ENCODE data around the gene LGALS7B.
"Not testable (repeated sequence)": the region's sequence is repeated elsewhere in the genome, so short reads cannot be mapped to it uniquely, and the experiment has no call there.

Gene LGALS7B

DNA sequence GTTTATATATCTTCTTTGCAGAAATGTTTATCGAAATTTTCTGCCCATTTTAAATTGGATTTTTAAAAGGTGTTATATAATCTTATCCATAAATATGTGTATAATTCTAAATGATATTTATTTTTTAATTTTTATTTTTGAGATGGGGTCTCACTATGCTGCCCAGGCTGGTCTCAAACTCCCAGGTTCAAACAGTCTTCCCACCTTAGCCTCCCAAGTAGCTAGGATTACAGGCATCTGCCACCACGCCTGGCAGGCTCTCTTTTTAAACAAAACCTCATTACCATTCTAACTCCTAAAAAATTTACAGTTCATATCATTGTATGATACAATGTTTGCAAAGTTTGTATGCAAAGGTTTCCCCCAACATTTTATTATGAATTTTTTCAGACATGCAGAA lies 7.2 kb downstream of the LGALS7B start:
- no peak for DNase-seq (ENCODE audit: low read depth)

DNA sequence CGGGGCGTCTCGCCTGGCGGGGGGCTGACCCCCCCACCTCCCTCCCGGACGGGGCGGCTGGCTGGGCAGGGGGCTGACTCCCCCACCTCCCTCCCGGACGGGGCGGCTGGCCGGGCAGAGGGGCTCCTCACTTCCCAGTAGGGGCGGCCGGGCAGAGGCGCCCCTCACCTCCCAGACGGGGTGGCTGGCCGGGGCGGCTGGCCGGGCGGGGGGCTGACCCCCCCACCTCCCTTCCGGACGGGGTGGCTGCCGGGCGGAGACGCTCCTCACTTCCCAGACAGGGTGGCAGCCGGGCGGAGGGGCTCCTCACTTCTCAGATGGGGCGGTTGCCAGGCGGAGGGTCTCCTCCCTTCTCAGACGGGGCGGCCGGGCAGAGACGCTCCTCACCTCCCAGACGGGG lies 8.8 kb downstream of the LGALS7B start:
- DNase-seq (ENCODE audit: low read depth) = not testable (repeated sequence)

DNA sequence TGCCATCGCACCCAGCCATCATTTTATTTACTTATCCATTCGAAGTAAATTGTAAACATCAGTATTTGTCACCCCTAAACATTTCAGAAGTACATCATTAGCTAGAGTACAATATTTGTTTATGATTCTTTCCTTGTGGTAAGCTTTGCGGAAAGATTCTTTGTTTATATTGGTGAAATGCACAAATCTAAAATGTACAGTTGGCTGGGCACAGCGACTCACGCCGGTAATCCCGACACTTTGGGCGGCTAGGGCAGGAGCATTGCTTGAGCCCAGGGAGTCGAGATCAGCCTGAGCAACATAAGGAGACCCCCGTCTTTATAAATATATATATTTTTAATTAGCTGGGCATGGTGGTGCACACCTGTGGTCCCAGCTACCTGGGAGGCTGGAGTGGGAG lies 10.1 kb downstream of the LGALS7B start:
- no peak for DNase-seq (ENCODE audit: low read depth)

DNA sequence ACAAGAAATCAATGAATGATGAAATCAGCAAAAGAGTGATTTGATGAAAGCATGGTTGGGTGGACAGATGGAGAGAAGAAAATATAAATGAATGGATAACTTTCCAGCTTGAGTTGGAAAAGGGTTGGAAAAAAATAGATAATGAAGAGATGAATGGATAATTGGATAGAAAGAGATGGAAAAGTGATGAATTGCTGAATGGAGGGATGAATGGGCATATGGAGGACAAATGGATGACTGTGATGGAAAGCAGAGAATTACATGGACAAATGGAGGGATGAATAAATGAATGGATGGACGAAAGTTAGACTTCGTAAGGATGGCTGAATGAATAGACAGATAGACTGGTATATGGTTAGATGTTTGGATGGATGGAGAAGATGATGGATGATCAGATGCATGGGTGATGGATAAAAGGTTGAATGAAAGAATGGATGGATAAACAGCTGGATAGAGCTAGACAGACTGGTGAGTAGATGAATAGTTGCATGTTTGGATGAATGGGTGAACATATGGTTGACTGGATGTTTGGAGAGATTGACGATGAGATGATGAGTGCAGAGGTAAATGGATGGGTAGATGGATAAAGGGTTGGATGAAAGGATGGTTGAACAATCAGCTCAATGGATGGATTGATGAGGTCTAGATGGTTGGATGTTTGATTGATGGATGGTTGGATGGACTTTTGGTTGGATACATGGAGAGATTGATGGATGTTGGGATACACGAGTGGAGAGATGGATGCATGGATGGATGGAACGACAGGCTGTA lies 11.8 kb downstream of the LGALS7B start:
- no peak for DNase-seq (ENCODE audit: low read depth)

DNA sequence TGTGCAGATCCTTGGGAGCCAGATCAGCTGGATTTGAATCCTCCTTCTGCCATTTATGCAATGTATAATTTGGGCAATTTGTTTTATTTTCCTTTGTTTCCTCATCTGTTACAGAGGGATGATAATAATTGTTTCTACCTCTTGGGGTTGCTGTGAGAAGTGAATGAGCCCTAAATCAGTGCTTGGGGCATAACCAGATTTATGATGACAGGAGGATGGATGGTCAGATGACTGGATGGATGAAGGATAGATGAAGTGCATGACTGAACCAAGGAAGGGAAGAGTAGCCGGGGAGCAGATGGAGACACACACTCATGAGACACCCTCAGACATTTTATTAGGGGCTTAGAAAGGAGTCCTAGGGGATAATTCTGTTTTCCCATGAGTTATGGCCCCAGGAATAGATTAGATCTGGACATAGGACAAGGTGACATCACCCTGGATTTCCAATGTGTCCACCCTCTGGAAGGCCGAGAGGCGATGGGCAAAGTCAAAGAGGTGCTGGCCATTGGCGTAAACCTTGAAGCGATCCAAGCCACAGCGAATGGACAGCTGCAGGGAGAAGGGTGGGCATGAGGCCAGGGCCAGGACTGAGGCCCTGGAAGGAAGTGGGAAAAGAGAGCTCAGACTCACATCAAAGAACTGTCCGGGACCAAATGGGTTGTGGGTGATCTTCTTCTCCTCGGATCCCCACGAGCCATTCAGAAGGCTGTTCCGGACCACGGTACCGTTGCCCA lies 12.5 kb downstream of the LGALS7B start:
- no peak for DNase-seq (ENCODE audit: low read depth)

DNA sequence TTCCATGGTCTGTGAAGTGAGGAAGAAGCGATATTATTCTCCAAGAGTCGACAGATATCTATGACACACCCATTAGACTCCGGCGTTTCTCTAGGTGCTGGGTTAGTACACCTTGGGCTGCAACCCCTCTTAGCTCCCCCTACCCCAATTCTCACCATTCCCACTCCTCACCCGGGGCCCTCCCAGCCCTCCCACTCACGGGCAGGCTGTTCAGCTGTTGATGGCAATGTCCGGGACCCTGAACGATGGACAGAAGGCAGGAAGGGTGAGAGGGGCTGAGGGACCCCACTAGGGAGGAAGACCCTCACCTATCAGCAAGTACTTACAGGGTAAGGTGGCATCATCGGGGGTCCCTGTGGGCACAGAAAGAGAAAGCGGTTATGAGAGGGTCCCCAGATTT lies 14.5 kb downstream of the LGALS7B start:
- DNase-seq (ENCODE audit: low read depth) = no peak

DNA sequence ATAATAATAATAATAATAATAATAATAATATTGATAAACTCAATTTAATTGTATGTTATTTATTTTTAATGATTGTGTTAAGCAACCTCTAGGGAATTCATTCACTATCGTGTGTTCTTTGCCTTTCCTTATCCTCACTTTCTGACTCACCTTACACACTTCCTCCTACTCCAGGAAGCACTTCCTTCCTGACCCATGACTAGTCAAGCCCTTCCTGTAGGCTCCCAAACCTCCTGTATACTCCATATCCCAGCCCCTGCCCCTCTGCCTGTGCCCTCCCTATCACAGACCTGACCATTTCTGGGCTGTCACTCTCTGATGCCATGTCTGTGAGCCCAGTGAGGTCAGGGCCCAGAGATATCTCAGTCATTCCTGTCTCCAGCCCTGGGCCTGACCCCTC lies 16.2 kb downstream of the LGALS7B start:
- no peak for DNase-seq (ENCODE audit: low read depth)

DNA sequence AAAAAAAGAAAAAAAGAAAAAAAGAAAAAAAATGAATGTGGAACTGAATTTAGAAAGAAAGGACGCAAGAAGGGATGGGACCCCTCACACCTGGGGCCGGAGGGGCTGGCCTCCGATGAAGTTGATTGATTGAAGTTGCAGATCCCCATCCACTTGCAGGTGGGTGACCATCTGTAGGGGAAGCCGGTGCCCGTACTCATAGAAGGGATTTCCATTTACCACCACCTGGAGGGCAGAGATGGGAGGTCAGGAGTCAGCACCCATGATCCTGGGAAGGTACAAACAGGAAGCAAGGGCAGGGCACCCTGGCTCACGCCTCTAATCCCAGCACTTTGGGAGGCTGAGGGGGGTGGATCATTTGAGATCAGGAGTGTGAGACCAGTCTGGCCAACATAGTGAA lies 17.4 kb downstream of the LGALS7B start:
- DNase-seq (ENCODE audit: low read depth) = no peak

DNA sequence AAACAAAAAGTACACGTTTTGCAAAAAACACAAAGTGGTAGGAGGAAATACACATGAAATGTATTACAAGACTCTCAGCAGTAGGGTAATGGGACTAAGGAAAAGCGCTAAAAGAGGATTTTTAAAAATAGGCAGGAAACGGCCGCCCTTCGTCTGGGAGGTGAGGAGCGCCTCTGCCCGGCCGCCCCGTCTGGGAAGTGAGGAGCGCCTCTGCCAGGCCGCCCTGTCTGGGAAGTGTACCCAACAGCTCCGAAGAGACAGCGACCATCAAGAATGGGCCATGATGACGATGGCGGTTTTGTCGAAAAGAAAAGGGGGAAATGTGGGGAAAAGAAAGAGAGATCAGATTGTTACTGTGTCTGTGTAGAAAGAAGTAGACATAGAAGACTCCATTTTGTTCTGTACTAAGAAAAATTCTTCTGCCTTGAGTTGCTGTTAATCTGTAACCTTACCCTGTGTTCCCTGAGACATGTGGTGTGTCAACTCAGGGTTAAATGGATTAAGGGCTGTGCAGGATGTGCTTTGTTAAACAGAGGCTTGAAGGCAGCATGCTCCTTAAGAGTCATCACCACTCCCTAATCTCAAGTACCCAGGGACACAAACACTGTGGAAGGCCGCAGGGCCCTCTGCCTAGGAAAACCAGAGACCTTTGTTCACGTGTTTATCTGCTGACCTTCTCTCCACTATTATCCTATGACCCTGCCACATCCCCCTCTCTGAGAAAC lies 18.5 kb downstream of the LGALS7B start:
- DNase-seq (ENCODE audit: low read depth) = not testable (repeated sequence)

DNA sequence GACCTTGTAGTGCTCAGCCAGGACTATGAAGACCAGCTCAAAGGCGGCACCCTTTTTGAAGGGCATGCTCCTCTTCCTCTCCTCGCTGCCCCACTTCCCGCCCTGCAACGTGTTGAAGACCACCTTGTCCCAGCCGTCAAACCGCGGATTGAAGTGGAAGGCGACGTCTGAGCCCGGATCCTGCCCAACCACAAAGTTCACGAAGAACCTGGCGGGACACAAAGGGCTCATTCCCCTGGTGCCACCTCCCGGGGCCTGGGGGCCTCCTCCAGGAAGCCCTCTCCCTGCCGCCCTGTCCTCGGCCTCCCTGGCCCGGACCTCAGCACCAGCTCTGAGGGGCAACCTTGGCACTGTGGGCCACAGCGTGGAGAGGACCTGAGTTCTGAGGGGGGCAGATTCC lies 19.7 kb downstream of the LGALS7B start:
- no peak for DNase-seq (ENCODE audit: low read depth)

DNA sequence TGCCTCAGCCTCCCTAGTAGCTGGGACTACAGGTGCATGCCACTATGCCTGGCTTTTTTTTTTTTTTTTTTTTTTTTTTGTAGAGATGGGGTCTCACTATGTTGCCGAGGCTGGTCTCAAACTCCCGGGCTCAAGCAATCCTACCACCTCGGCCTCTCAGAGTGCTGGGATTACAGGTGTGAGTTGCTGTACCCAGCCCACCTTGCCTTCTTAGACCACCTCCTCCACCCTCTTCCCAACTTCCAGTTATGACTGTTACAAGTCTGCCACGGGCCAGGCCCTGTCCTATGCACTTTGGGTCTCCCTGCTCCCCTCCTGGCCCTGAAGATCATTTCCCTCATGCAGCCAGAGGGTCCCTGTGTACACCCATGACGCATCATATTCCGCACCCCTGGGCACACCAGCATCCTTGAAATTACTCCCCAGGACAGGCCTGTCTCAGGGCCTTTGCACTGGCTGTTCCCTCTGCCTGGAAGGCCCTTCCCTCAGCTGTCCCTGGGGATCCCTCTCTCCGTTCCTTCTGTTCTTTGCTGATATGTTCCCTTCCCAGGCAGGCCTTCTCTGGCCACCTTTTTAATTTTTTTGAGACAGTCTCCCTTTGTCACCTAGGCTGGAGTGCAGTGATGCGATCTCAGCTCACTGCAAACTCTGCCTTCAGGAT lies 20.7 kb downstream of the LGALS7B start:
- DNase-seq (ENCODE audit: low read depth) = no peak

DNA sequence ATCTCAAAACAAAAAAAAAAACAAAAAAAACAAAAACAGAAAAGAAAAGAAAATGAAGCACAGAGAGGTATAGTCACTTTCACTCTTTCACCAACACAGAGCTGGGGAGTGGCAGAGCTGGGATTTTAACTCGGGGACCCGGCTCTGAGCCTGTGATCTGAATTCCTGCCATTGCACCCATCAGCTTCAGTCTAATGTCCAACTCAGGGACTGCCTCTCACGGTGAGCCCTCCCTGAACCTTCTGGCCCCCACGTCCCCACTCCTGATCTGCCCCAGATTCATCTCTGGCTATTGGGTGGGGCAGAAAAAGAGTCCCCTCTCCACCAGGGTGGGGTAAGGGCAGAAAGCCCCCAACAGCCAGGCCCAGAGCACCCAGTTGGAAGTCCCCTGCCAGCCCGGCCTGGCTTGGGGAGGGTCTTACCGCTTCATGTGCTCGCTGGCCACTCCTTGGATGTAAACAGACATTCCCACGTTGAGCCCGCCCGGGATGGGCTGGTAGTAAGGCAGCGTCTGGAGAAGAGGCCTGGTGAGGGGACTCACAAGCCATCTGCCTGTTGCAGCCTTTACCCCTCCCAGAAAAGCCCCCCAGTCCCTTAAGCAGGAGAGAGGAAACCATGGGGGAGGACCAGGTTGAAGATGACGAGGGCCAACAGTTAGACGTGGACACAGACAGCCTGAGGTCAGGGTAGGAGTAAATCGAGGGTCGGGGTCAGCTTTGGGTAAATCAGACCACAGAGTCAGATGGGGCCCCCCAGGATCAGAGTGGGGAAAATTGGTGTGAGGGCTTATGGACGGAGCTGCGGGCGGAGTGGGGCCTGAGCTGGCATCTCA lies 23.2 kb downstream of the LGALS7B start:
- DNase-seq (ENCODE audit: low read depth) = no peak

DNA sequence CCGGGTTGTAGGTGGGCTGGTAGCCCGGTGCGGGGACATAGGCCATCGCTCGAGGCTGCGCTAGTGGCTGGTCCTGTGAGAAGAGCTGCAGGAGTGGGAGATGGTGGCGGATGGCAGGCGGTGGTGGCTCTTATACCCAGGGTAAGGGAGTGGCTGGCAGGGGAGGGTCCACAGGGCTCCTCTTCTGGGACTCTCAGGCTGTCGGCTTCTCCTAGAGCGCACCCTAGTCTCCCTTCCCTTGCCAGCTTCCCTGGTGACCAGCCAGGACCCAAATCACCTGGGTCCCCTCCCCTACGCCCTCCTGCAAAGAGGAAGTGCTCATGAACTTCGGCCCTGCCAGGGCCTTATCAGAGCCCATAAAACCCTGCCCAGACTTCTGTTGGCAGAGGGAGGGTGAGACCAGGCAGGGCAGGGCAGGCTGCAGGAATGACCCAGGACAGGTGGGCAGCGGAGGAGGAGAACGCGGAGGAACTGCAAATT lies 23.9 kb downstream of the LGALS7B start, which contains the start of gene LGALS4:
TSS of gene LGALS4 (minus strand) at position 105 of the 480 bp plus-strand sequence. CDS start at position 46, 59 bp downstream.
- no peak for DNase-seq (ENCODE audit: low read depth)

DNA sequence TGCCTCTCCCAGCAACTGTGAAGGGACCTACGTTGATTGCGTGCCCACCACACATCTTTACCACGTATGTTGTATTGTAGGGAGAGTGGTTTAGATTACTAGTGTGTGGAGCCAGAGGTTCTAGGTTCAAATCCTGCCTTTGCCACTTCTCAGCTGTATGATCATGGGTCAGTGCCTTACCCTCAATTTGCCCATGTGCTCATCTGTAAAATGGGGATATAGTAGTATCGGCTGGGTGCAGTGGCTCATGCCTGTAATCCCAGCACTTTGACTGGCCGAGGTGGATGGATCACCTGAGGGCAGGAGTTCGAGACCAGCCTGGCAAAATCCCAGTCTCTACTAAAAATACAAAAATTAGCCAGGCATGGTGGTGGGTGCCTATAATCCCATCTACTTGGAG lies 24.3 kb downstream of the LGALS7B start:
- DNase-seq (ENCODE audit: low read depth) = no peak

DNA sequence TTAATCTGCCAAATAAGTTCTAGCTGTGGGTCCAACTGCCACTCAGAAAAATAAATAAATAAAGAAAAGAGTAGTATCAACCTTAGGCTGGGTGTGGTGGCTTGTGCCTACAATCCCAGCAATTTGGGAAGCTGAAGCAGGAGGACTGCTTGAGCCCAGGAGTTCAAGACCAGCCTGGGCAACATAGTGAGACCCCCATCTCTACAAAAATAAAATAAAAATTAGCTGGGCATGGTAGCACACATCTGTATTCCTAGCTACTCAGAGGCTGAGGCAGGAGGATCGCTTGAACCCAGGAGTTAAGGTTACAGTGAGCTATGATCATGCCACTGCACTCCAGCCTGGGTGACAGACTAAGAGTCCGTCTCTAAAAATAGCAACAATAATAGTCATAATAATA lies 24.9 kb downstream of the LGALS7B start:
- not testable (repeated sequence) for DNase-seq (ENCODE audit: low read depth)

DNA sequence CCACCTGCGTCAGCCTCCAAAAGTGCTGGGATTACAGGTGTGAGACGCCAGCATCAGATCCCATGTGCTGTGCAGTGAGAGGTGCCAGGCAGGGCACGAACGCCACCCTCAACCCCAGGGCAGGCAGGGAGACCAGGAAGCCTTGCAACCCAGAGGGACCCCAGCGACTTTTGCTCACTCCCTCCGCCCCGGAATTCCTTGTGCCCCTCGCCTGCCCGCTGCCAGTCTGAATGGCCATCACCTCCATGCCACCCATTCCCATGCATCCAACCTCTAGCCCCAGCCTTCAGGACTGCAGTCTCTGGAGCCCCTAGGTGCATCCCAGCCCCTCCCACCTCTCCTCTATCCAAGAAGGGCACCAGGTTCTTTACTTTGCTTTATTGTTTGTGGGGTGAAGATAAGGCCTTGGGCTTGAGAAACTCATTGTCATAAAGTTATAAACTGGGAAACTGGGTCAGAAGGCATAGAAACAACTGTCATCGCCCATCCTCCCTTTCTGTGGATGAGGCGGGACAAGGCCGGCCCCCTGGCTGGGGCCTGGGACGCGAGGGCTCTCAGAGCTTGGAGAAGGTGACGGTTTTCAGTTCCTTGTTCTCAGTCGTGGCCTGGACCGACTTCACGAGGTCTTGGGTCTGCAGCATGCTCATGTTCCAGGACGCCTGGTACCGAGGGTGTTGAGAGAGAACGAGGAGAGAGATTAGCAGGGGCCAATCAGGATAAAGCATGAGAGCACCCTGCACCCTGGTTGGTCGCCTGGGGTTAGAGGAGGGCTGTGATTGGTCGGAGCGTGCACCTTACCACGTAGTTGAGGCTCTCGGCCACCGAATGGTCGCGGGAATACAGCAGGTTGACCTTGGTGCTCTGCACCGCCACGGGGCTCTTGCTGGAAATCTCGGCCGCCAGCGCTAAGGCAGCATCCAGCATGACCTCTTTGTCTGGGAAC lies 26.3 kb downstream of the LGALS7B start:
- no peak for DNase-seq (ENCODE audit: low read depth)

DNA sequence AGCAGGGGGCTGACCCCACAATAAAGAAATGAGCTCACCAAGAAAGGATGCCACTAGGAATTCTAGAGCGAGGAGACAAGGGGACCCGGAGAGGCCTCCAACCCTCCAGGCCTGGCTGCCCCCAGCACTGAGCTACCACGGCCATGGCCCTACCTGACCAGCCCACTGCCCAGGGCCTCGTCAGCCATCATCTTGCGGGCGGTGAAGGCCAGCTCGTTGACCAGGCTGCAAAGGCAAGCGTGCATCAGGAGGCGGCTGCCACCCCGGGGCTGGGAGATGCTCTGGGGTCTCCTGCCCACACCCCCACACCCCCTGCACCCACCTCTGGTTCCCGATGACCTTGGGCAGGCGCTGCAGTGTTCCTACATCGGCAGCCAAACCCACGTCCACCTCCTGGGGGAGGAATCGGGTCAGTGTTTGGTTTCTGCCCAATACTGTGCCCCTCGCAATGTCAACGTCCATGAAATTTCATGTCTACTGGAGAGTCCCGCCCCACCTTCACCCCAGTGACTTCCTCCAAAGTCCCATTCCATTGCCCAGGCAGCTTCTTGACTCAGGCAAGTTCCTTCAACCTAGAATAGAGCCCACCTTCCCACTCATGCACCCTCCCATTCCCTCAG lies 27.2 kb downstream of the LGALS7B start:
- no peak for DNase-seq (ENCODE audit: low read depth)

DNA sequence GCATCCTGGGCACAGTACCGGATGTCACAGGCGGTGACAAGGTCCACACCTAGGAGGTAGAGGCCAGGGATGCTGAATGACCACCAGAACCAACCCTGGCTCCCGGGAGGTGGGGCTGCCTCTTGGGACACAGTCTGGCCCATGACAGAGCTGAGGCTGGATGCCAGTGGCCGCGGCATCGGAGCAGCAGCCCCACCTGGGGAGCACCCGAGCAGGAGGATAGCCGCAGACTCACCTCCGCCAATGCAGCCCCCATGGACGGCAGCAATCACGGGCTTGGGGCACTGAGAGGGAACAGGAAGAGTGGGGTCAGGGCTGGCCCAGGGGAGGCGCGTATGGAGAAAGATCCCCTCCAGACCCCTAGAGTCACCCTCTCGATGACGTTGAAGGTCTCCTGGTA lies 28.1 kb downstream of the LGALS7B start:
- no peak for DNase-seq (ENCODE audit: low read depth)

DNA sequence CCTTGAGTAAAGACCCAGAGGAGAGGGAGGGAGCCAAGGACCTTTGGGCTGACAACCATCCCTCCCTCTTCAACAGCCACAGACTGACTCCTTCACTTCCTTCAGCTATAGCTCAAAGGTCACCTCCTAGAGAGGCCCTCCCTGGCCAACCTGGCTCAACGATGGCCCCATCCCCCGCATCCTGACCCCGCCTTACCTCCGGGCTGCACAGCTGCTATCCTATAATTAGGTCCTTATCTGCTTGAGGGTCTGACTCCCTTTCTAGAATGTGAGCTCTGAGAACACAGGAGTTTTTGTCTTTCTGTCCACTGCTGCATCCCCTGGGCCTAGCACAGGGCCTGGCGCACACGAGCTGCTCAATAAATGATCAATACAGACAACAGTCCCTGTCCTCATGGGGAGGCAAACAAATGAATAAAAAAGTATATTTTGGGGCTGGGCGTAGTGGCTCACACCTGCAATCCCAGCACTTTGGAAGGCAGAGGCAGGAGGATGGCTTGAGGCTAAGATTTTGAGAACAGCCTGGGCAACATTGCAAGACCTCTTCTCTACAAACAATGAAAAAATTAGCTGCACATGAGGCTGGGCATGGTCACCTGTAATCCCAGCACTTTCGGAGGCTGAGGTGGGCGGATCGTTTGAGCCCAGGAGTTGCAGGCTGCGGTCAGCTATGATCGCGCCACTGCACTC lies 30.4 kb downstream of the LGALS7B start:
- DNase-seq (ENCODE audit: low read depth) = no peak
